Uterus (tissue), 2 donors: Measurements from ENCODE around the gene BORCS8.

Source experiments
- CTCF ChIP-seq, 4 experiments: fragments of 200-600 bp in 2 of 4; fragments of 450-650 bp in 2 of 4; sonication (generic) in 2 of 4; IDR thresholded peaks; one replicate each; pipeline ENCODE4 v1.5.1; 2016 to 2019; ENCODE audit warnings: antibody characterized with exemption in 4 of 4, mild to moderate bottlenecking in 2 of 4, moderate library complexity in 1 of 4
- POLR2A ChIP-seq, 2 donors: fragments of 450-650 bp; IDR thresholded peaks; one replicate each; pipeline ENCODE4 v1.6.1; 2016; ENCODE audit warnings: antibody characterized with exemption in 2 of 2, mild to moderate bottlenecking in 1 of 2, moderate library complexity in 1 of 2

GRCh38 chr19:19133985-19134384 lies 58.0 kb downstream of the BORCS8 start:
- TF ChIP-seq CTCF (IDR thresholded peaks at IDR 0.05) = no peak
- no peak for TF ChIP-seq POLR2A (IDR thresholded peaks at IDR 0.05)
